Transverse colon (tissue), 4 donors: ENCODE measurements around the gene ZNF440.
A peak's percentile ranks its signal among the peaks of the same experiment; 100 is the strongest.

Experiments
- CTCF ChIP-seq, 5 experiments: fragments of 200-600 bp in 3 of 5; fragments of 450-650 bp in 2 of 5; sonication (generic) in 3 of 5; IDR thresholded peaks; 1 replicate in 2 of 5; 2 replicates in 3 of 5; pipeline ENCODE4 v1.5.1; 2016 to 2017; ENCODE audit warnings: antibody characterized with exemption in 5 of 5, inconsistent platforms in 3 of 5, mild to moderate bottlenecking in 2 of 5, moderate library complexity in 1 of 5
- POLR2A ChIP-seq: fragments of 450-650 bp; IDR thresholded peaks from one replicate; pipeline ENCODE4 v1.6.1; 2016; ENCODE audit warnings: antibody characterized with exemption, mild to moderate bottlenecking, moderate library complexity
- POLR2AphosphoS5 ChIP-seq, 3 donors: sonication (generic); formaldehyde crosslinking; IDR thresholded peaks; one replicate each; pipeline ENCODE4 v1.6.1; 2016; ENCODE audit warnings: antibody characterized with exemption in 3 of 3

GRCh38 chr19:11797491-11797890 is 16.6 kb upstream of the ZNF440 start:
- TF ChIP-seq CTCF (IDR thresholded peaks at IDR 0.05) (peak; percentile 87 to 94 (median 92)), POLR2A (no peak), POLR2AphosphoS5 (IDR thresholded peaks at IDR 0.05) (peak; percentile 75 to 92 (median 83))
